HG03565 (cell line): ENCODE results near the gene EFCAB6.

Experiments
- ATAC-seq: cut with Tn5 transposase; IDR thresholded peaks from one replicate; pipeline ENCODE4 v1.9.1; 2021; ENCODE audit warnings: mild to moderate bottlenecking, moderate library complexity; ENCODE audit not compliant: unreplicated experiment

The EFCAB6 gene

DNA sequence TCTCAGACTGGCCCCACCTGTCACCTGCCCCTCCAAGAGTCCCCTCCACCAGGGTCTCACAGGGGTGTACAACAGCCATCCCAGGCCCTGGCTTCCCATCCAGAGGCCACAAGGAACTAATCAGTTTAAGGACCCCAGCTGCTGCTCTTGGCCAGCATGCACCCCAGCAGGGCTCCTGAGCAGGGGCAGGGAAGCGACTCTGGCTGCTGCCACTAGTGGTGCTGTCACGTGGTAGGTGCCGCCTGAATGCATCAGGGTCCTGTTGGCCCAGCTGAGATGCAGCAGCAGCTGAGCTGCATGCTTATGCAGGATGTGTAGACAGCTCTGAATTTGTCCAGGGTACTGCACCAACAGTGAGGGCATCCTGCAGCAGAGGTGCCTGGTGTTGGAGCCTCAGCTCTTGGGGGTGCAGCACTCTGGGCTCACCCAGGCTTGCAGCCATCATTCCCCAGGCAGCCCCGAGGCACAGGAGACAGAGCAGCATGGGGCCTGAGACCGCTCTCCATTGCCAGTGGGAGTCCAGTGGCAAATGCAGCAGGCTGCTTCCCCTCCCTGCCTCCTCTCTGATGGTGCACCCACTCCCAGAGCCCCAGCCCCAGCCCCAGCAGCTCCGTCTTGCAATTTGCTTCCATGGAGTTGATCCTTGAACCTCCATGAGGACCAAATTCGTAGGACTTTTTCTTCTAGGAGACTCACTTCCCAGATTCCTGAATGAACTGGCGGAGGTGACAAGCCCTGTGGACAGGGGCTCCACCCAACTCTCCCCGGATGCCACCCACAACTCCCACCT, 301.6 kb downstream of the EFCAB6 start:
- no peak for ATAC-seq

DNA sequence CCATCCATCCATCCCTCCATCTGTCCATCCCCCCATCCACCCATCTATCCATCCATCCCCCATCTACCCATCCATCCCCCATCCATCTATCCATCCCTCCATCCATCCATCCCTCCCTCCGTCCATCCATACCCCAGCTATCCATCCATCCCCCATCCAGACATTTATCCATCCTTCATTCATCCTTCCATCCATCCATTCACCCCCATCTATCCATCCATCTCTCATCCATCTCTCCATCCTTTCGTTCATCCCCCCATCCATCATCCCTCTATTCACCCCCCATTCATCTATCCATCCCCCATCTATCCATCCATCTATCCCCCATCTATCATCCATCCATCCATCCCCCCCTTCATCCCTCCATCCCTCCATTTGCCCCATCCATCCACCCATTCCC, 302.8 kb downstream of the EFCAB6 start:
- no peak for ATAC-seq

- ATAC-seq: no peak
These were observed 303.6 kb downstream of the EFCAB6 start for GRCh38 chr22:43508489-43508888.

DNA sequence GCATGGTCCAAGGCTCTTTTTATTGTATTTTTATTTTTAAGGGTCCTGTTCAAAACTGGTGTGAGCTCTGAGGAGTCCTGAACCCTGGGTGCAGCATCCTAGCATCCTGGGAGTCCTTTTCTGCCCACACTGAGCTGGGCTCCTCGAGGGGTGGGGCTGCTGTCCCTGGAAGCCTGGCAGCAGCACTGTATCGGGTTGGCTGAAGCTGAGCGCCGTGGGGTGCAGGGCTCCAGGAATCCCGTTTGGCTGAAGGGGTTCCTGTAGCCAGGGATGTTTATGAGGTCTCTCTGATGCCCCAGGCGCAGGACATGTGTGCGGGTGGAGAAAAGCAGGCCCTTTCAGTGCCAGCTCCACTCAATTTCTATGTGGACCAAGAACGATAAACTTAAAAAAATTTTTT, 304.9 kb downstream of the EFCAB6 start:
- no peak for ATAC-seq

DNA sequence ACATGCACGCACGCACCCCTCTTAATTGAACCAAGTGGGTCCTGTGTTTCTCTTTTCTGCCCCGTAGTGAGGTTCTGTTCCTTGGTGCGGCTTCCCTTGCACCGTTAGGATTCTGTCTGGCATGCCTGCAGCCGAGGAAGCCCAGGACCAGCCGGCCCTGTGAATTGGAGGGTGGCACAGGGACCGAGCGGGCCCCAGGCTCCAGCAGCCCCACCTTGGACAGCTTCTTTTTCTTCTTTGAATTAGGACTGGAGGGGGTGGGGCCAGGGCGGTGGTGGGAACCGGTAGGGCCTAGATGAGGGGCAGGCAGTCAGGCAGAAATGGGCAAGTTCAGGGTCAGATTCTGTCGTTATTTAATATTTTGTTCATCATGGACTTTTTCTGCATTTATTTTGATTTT, 305.6 kb downstream of the EFCAB6 start:
- ATAC-seq: no peak

DNA sequence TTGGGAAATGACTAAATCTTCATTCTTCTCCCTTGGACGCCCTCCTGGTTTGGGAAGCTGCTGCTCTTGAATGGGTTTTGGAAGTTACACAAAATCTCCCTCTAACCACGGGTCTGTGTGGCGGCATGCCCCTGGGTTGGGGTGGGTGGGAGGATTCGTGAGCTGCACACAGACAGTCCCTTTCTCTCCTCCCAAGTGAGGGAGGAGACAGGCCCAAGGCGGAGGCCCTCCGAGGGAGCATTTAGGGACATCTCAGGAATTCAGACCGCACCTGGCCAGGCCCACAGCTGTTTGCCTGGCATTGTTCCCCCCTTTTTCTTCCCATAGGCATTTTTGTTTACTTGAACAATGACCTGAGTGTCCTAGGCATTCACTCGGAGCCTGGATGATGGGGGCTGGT, 306.2 kb downstream of the EFCAB6 start:
- ATAC-seq: no peak

- no peak for ATAC-seq
These were observed 306.7 kb downstream of the EFCAB6 start for GRCh38 chr22:43505423-43505822.

DNA sequence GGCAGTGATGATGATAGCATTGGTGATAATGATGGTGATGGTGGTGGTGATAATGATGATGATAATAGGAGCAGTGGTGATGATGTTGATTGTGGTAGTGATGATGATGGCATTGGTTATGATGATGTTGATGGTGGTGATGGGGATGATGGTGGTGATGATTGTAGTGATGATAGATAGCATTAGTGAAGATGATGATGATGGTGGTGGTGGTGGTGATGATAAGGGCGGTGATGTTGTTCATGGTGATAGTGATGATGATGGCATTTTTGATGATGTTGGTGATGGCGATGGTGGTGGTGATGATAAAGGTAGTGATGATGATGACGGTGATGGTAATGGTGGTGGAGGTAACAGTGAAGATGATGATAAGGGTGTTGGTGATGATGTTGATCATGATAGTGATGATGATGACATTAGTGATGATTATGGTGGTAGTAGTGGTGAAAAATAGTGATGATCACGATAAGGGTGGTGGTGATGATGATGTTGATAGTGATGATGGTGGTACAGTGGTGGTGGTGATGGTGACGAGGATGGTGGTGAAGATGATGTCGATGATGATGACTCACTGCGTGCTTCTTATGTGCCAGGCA, 307.3 kb downstream of the EFCAB6 start:
- ATAC-seq: no peak

DNA sequence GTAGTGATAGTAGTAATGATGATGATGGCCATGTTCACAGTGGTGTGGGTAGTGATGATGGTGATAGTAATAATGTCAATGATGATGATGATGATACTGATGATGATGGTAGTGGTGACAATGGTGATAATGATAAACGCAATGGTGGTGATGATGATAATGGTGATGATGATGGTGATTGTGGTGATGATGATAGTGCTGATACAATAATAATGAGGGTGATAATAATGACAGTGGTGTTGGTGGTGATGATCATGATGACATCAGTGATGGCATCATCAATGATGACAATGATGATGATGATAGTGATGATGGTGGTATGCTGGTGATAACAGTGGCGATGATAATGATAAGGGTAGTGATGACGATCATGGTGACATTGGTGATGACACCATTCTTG, 308.0 kb downstream of the EFCAB6 start:
- no peak for ATAC-seq

DNA sequence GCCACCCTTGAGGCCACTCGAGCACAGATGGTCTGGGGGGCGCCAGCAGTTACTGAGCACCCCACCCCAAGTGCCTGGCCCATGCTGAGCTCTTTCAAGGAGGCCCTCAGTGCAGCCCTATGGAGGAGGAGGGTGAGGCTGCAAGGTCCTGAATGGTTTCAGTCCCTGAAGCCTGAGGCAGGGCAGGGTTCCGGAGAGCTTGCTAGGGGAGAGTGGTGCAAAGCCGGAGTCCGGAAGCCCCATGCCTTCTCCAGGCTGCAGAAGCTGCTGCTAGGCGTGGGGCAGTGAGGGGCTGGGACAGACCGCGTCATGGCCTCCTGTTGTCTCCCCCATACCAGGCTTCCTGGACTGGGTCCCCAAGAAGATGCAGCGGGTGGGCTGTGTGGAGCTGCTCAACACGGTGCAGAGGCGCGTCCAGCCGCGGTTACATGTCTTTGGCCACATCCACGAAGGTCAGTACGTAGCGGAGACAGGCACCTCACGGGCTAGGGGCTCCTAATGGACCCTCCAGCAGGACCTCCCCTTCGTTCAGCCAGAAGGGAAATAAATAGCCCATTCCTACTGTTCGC, 309.7 kb downstream of the EFCAB6 start:
- no peak for ATAC-seq

DNA sequence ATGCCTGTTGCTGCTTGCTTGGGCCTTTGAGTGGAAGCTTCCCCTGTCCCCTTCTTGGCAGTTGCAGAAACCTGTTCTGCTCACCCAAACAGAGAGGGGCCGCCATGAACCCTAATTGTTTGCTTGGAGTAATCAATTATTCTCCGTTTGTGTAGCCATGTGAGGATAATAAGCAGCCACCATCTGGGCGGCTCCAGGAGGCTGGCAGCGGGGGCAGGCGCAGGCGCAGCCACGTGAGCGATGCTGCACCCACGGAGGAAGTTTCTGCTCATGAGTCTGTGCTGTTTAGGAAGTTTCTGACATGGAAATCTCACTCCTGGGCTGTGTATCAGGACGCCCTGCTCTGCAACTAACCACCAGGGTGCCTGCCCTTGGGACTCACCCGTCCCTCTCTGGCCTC, 310.2 kb downstream of the EFCAB6 start:
- ATAC-seq: no peak

- no peak for ATAC-seq
These were observed 311.0 kb downstream of the EFCAB6 start for GRCh38 chr22:43500792-43501785.

DNA sequence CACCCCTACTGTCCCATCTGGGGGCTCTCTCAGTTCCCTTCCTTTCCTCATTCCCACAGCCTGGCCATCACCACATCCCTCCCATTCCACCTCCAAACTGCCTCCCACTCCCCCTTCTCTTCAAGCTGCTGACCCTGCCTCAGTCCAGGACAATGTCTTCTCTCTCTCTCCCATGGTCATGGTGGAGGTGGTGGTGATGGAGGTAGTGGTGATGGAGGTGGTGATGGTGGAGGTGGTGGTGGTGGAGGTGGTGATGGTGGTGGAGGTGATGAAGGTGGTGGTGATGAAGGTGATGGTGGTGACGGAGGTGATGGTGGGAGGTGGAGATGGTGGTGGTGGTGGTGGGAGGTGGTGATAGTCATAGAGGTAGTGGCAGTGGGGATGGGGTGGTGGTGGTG, 313.2 kb downstream of the EFCAB6 start:
- no peak for ATAC-seq

DNA sequence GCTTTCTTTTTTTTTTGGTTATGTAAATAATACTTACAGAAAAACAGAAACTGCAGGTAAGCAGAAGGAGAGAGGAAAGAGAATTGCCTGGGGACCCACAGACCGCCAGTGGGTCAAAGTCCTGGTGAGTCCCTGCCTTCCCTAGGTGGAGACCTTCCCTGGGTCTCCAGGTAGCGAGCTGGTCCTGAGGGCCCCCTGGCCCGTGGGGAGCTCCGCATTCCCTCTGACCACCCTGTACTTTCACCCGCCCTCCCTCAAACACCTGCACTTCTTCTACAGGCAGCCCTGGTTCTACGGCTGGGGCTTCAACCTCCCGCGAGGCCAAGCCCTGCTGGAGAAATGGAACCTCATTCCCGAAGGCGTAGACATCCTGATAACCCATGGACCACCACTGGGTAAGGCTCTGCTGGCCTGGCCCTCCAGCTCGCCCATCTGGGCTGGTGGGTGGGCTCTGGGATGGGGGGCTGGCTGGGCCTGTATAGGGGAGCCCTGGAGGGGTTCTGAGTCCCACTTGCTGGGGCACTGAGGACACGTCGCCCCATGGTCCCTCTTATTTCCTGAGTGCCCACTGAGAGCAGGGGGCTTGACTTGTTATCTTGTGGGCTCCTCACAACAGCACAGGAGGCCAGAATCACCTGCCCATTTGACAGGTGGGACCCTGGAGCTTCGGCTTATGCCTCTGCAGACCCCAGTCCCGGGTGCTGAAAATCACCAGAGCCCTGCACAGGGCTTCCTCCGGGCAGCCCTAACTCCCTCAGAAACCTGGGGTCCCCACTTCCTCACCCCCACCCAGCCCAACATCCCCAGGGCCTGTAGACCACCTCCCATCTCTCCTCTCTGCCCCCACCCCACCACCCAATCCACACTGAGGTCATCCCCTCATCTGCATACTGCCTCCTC, 313.9 kb downstream of the EFCAB6 start:
- ATAC-seq: no peak

GRCh38 chr22:43493297-43493696, 318.8 kb downstream of the EFCAB6 start:
- no peak for ATAC-seq

- ATAC-seq: no peak
These were observed 320.4 kb downstream of the EFCAB6 start for GRCh38 chr22:43491737-43492136.

DNA sequence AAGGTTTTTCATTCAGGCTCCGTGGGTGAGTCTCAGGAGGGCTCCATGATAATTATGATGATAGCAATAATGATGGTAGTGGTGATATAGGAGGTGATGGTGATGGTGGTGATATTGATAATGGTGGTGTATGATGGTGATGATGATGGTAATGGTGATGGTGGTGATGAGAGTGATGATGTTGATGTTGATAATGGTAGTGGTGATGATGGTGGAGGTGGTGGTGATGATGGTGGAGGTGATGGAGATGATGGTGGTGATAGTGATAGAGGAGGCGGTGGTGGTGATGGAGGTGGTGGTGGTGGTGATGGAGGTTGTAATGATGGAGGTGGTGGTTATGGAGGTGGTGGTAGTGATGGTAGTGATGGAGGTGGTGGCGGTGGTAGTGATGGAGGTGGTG, 320.9 kb downstream of the EFCAB6 start:
- no peak for ATAC-seq

GRCh38 chr22:43490311-43490710, 321.8 kb downstream of the EFCAB6 start:
- no peak for ATAC-seq

DNA sequence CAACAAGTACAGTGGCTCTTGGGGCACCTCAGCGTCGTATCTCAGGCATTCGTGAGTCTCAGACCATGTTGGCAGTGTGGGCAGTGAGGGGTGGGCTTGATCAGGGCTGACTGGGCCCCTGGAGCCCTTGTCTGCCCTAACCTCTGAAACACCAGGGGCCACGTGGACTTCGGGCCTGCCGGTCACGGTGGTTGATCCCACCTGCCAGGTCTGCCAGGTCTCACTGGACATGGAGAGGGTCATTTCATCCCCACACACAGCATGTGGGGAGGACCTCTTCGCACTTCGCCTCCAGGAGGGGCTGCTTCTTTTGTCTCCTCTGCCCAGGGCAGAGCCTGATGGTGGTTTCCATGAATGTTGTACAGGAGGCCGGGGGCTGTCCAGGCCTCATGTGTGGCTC, 323.2 kb downstream of the EFCAB6 start:
- no peak for ATAC-seq
